Activated CD4-positive, CD25-positive, alpha-beta regulatory T cell treated with anti-CD3 and anti-CD28 coated beads, Interleukin-2, amount 50 U/mL, for 72 hours (primary cell): ENCODE results near the gene RHD.
A peak's percentile ranks its signal among the peaks of the same experiment; 100 is the strongest.
"Not testable (repeated sequence)": the region's sequence is repeated elsewhere in the genome, so short reads cannot be mapped to it uniquely, and the experiment has no call there.

Experiments used
- DNase-seq: peaks from one replicate; pipeline ENCODE4 v3.0.0; 2021

RHD gene

GRCh38 chr1:25259813-25260212 is 12.5 kb upstream of the RHD start:
- DNase-seq, result not testable (repeated sequence)

- not testable (repeated sequence) for DNase-seq
Measured at GRCh38 chr1:25260336-25260735, 12.0 kb upstream of the RHD start.

DNA sequence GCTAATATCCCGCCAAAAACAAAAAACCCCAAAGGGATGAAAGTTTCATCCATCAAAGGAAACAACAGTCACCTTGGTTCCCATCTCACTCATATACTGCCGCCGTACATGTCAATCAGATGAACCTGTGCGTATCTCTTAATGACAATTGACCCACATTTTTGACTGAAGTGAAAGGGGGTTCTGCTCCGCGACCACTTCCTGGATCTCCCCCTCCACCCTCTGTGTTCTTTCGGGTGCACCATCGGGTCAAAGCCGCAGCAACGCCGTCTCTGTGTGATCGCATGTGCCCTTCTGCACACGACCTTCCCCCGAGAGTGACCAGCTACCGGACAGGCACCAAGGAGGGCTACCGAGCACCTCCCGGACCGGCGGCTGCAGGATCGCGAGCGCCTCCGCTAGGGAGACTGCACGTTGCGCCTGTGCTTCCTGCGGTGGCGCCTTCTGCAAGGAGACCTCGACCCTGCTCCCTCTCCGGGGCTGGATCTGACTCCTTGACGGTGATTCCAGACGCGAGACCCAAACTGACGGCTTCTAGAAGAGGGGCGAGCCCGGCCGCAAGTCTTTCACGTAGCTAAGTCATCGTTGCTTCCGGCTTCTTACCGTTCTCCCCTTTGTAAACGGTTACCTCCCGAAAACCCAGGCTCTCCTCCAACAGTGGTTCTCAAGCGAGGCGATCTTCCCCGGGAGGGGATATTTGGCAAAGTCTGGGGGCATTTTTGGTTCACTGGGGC is 5.6 kb upstream of the RHD start:
- peak; percentile 41 for DNase-seq

GRCh38 chr1:25267288-25268142 is 4.8 kb upstream of the RHD start:
- peak; percentile 93 for DNase-seq

DNA sequence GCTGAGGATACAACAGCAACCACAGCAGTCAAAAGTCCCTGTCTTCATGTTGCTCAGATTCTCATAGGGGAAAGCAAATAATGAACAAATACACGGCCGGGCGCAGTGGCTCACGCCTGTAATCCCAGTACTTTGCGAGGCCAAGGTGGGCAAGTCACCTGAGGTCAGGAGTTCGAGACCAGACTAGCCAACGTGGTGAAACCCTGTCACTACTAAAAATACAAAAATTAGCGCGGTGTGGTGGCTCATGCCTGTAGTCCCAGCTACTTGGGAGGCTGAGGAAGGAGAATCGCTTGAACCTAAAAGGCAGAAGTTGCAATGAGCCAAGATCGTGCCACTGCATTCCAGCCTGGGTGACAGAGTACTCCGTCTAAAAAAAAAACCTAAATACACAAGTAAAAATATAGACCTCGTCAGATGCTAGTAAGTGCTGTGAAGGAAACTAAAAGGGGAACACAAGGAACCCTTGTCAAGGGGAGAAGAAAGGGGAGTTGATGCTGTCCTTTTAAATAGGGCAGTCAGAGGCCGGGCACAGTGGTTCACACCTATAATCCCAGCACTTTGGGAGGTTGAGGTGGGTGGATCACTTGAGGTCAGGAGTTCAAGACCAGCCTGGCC is 4.1 kb upstream of the RHD start:
- peak; percentile 42 for DNase-seq

- not testable (repeated sequence) for DNase-seq
Measured at GRCh38 chr1:25275648-25276047, 3.3 kb downstream of the RHD start.

DNA sequence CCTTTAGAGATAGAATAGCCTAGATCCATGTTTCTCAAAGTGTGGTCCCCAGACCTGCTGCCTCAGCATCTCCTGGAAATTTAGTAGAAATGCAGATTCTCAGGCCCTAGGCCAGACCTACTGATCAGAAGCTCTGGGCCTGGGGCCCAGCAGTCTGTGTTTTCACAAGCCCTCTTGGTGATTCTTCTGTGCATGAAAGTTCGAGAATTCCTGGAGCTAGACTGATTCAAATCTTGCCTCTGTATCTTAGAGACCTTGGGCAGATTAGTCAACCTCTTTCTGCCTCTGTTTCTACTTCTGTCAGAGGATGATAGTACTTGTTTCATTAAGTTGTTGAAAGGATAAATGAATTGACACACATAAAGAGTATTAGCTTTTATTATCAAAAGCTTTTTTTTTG is 5.0 kb downstream of the RHD start:
- DNase-seq, result not testable (repeated sequence)

GRCh38 chr1:25278358-25278757 is 6.0 kb downstream of the RHD start:
- not testable (repeated sequence) for DNase-seq

- DNase-seq, result not testable (repeated sequence)
Measured at GRCh38 chr1:25278790-25279189, 6.5 kb downstream of the RHD start.

- DNase-seq, result not testable (repeated sequence)
Measured at GRCh38 chr1:25279693-25280111, 7.4 kb downstream of the RHD start.

GRCh38 chr1:25285862-25286261 is 13.6 kb downstream of the RHD start:
- not testable (repeated sequence) for DNase-seq

DNA sequence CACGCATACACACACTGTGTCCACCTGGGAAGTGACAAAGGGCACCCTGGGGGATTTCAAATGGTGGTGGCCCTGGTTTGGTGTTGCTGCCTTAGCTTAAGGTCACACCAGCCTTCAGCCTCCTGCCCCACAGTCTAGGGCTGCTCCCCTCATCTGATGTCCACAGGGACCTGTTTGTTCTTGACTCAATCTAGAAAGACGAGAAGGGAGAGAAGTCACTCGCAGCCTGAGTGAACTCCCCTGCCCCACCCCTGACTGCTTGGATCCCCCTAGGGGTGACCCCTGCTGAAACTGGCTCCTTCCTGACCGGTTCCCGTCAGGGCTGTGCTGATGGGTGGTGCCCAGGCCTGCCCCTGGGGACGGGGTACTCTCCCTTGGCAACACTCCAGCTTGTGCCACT is 14.9 kb downstream of the RHD start:
- not testable (repeated sequence) for DNase-seq

- not testable (repeated sequence) for DNase-seq
Measured at GRCh38 chr1:25288573-25289101, 16.3 kb downstream of the RHD start.

- not testable (repeated sequence) for DNase-seq
Measured at GRCh38 chr1:25290043-25290442, 17.7 kb downstream of the RHD start.

GRCh38 chr1:25293426-25293825 is 21.1 kb downstream of the RHD start:
- not testable (repeated sequence) for DNase-seq

GRCh38 chr1:25294889-25295826 is 22.8 kb downstream of the RHD start:
- DNase-seq, result not testable (repeated sequence)

GRCh38 chr1:25296501-25296900 is 24.2 kb downstream of the RHD start:
- not testable (repeated sequence) for DNase-seq

- not testable (repeated sequence) for DNase-seq
Measured at GRCh38 chr1:25300729-25301128, 28.4 kb downstream of the RHD start.

DNA sequence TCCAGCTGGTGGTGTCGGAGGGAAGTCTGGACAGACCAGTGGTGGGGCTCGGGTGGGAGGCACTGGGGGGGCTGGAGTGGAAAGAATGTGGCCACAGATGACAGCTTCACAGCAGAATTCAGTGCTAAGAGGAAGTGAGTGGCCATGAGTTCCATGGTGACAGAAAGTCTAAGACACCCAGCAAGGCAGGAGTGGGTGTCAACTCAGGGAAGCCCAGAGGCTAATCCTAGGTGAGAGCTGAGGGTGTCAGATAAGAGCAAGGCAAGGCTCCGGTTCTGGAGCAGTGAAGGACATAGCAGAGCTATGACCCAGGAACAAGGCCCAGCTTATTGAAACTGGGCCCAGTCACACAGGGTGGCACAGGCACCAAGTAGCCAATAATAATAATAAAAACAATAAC is 30.0 kb downstream of the RHD start:
- not testable (repeated sequence) for DNase-seq

DNA sequence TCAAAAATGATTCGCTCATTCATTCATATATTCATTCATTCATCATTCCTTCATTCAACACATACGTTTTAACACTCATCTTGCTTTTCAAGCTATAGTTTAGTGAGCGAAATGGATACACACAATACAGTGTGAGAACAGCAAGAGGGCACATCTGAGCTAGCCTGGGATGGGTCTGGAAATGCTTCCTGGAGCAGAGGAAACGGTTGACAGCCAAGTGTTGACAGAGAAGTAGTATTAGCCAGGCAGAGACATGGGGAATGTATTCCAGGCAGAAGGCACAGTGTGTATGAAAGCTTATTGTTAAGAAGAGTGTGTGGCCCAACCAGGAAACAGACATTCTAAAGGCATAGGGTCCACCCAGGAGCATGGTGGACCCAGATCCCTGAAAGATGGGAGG is 32.6 kb downstream of the RHD start:
- DNase-seq, result not testable (repeated sequence)

- not testable (repeated sequence) for DNase-seq
Measured at GRCh38 chr1:25308168-25308567, 35.9 kb downstream of the RHD start.

DNA sequence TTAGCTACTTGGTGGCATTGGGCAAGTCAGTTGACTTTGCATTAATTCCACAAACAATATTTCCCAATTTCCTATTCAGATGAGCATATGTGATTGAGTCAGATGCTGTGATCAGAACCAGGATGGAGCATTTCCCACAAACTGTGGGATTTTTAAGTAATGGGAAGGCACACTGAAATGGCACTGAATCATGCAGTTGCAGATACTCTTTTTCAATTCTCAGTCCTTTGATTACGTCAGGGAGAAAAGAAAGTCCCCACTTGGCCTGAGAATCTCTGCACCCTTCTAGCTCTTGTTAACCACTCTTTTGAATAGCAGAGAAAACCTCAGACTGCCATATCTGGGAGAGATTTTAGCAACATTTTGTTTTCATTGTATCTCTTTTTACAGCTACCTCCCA is 36.8 kb downstream of the RHD start:
- not testable (repeated sequence) for DNase-seq
